HS-5 (cell line): ENCODE data around the gene GRAP2.

Experiments
- DNase-seq: peaks from one replicate; pipeline ENCODE4 v3.0.0-alpha.2; 2012; ENCODE audit warnings: low read depth

The GRAP2 gene

DNA sequence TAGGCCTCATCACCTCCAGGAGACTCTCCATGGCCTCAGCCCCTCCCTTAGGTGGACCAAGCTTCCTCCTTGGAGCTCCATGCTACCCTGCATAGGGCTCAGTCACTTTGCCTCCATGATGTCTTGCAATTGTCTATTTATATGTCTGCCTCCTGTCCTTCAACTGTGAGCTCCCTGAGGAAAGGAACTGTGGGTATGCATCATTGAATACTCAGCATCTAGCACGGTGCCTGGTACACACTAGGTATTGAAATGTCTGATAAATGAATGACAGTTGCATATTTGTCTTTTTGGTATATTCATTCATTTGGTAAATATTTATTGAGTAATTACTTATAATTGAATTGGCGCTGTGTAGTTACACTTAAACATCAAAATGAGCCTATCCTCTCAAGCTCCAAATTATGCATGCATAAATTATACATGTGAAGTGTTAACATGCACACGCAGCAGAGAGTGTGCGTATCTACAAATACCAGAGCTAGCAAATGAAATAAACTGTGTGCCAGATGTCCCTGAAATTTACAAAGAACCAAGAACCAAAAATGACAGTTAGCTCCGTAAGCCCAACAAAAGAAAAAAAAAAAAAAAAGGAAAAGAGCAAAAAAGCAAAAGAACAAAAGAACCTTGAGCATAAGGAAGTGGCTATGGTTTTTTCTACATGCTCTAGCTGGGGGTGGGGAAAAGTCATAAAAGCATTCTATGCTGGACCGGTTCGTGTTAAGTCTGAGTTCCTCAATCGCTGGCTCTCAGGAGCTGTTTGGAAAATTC is 25.2 kb downstream of the GRAP2 start:
- no peak for DNase-seq

DNA sequence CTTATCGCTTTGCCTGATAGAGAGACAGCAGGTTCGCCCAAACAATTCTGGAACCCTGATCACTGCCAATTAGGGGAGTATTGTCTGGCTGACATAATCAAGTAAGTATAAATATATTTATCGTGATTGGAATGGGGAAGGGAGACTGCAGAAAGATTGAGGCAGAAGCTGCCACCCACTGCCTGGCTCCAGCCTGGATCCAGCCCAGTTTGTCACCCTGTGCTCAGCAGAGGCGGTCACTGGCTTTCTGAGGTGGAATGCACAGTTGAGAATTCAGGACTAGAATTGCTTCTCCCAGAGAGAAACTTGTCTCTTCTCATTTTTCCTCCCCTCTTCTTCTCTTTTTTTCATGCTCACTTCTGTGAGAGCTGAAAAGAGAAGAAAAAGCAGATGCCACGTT is 25.9 kb downstream of the GRAP2 start:
- no peak for DNase-seq

DNA sequence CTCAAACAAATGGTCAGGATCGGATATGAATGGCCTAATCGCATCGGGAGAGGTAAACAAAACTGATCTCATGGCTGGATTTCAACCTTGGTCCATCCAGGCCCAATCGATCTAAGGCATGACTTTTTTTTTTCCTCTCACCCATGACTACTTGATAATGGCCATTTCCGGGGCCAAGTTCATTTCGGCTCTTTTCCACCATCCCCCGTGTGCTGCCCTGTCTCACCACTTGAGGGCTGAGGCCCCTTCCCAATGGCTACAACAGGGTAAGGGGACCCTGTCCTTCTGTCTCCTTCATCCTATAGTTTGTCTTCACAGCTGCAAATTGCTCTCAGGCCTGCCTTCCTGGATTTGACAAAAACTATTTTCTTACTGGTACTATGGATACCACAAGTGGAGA is 26.7 kb downstream of the GRAP2 start:
- DNase-seq, result no peak

DNA sequence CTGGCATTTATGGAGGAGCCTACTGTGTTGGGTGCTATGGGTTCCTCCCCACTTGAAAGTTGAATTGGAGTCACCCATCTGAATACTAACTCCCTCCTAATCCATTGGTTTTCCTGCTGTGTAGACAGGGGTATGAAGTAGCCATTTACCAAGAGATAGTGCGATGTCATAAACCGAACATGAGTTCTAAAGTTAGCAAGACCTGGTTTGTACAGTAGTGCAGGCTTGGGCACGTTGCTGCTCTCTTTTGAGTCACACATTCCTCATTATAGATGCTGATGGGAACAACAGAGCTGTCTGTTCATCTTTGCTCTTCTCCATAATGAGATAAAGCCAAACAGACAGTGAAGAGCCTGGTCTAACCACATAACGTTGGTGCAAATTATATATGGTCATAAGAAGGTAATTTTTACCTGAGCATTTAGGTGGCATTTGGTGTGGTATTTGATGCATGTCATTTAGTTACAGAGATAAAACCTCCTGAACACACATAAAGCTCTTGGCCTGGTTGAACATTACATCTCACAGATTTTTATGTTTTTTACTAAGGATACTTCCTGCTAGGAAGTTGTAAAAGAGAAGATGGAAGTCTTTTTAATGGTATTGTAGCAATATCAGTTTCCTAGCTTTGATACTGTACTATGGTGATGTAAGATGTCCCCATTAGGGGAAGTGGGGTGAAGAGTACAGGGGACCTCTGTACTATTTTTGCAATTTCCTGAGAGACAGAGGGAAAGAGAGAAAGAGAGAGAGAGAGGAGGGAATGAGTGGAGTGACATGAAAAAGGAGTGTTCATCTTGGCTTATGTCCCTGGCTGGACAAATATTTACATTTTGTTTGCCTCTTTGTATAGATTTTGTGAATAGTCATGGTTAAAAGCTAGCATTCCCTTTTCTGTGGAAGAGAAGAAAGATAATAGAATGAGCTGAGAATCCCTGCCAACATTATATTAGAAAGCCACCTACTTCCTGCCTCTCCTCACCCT is 27.9 kb downstream of the GRAP2 start:
- no peak for DNase-seq

DNA sequence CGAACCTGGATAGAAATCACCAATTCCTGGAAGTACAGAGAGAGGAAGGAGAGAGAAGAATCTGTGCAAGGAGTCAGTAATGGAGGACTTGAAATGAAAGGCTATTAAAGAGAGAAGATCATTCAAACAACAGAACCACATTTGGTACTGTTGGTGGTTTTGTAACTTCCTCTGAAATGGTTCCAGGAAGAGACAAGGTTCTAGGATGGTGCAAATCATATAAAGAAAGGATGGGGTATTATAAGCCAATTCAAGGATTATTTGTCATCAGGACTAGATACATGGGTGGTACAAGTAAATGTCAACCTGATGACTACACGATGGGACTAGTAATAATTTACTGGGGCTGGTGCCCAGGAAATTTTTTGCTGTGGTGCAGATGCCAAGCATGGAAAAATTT is 30.4 kb downstream of the GRAP2 start:
- DNase-seq, result no peak

DNA sequence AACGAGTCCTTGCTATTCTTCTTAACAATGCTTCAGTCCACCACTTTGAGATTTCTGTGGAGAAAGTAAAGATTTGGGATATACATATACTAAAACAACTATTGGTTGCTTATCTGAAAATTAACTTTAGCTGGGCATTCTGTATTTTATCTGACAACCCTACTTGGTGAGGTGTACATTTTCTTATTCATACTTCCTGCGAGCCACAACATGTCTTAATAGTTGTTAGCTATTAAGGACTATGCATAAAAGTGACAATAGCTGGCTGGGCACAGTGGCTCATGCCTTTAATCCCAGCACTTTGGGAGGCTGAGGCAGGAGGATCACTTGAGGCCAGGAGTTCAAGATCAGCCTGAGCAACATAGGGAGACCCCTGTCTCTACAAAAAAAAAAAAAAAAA is 31.3 kb downstream of the GRAP2 start:
- no peak for DNase-seq

DNA sequence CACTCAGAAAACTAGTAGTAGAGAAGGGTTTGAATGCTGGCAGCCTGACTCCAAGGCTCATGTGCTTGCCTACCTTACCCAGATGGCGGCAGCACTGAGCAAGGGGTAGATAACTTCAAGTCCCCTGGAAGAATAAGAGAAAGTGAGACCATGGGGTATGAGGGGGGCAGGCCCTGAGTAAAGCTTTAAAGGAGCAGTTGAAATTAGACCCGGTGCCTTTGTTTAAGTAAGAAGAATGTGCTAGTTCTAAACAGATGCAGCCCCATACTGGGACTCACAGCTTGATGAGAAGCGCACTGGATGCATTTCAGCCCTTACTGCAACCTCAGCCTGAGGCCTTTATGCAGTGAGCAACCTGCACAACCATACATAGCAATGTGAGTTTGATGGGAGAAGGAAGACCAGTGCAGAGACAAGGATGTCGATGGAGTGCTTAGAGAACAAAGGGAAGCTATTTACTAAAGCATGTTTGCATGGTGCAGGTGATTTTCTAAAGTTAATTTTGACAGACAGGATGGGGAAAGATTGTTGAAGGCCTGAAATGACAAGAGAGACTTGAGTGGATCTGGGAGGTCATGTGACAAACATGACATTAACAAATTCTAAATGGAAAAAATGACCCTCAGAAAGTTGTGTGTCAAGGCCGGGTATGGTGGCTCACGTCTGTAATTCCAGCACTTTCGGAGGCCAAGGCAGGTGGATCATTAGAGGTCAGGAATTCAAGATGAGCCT is 32.2 kb downstream of the GRAP2 start:
- DNase-seq, result no peak

DNA sequence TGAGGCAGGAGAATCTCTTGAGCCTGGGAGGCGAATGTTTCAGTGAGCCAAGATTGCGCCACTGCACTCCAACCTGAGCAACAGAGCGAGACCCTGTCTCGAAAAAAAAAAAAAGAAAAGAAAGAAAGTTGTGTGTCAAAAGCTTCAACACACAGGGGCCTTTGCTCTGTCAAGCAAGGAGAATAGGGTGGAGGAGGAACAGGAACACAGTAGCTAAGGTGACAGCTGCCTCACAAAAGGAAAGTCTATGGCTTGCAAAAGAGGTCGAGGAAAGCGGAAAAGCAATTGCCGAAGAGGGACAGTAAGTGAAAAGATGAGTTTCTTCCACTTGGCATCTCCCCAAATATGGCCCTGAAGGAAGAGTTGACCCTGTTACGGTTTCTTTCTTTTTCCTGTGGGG is 32.9 kb downstream of the GRAP2 start:
- no peak for DNase-seq

DNA sequence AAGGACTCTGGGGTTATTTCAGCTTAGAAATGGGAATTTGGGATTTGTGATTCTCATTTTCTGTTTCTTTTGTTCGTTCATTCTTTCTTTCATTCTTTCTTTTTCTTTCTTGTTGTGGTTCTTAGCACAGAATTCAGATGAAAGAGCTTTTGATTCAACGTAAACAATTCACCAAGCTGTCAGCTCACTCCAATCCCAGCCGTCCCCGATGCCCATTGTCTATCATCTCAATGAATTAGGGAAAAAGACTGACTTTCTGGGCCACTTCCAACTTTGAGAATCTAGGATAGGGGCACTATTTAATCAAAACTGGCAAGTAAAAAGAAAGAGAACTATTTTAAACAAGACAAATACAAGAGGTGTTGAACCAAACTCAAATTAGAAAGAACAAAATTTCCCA is 34.2 kb downstream of the GRAP2 start:
- no peak for DNase-seq

DNA sequence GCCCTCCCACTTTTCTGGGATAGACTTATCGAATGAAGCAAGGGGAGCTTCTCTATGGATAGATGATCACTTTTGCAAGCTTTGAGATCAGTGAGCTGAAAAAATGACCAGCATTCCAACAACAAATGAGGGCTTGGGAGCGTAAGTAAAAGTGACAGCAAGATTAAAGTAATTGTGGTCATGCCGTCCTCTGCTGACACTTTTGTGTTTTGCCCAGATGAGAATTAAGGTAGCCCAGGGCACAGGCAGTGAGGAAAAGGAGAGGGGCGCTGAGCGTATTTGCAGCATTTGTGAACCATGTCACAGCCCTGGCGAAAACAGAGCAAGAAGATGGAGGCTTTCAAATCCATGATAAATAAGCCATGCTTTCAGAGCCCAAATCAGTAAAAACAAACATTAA is 34.7 kb downstream of the GRAP2 start:
- DNase-seq, result no peak

DNA sequence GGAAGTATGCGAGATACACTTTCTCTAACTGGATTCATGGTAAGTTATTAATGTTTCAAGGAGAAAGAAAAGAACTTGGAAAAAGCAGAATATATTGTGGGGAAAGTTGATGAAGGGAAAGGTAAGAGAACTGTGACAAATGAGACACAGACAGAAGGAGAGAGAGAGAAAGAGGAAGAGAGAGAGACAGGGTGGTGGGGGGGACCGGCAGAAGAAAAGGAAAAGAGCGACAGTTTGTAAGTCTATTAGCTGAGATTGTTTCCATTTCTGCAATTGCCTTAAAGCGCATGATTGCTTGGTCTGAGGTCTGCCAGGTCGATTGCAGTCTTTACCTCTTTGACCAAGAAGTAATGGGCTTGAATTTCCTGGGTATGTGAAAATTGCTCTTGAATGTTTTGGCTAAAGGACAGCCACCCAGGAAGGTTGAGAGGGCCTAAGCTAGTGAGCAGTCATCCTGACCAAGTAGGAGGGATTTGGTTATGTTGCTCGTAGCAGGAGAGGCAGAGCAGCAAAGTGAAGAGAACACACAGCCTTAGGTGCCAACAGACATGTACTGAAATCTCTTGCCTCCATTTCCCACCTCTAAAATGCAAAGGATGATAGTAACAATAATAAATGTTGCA is 35.8 kb downstream of the GRAP2 start:
- DNase-seq, result no peak

DNA sequence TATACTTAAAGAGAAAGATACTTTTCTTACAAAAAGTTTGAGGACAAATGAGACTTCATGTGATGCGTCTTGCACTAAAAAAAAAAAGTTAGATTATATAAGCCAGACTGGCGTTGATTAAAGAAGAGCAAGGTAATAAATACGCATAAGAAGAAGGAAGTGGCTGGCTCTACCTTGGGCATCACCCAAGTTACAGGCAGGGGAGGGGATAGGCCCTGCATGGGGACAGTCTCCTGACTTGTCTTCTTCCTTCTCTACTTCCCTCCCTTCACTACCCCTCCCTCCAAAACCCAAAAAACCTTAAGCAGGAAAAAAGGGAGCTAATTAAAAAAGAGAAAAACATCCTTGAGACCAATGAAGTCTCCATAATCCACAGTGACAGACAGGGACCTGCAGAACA is 37.0 kb downstream of the GRAP2 start:
- DNase-seq, result no peak

DNA sequence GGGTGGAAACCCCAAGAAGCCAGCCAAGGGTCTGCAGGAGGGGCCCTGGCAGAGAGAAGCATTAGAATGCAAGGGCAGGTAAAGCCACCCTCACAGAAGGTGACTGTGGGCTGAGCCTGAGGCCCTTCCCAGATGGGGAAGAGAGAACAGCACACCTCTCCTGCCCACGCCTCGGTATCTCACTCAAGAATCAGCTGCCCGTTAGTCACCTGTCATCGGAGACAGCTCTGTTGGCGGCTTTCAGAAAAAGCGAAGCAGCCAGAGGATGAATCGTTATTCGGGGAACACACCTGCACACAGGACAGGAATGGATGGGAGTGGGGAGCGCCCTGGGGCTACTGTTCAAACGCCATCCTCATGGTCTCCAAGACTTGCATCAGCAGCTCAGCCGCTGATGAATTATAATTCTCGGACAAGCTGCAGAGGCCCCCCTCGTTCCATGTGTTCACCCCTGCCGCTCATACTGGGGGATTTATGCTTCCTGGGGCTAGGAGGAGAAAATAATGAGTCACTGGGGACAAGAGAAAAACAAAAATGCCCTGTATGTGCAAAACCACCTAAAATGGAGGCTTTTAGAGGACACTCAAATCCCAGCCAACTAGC is 37.7 kb downstream of the GRAP2 start:
- no peak for DNase-seq

DNA sequence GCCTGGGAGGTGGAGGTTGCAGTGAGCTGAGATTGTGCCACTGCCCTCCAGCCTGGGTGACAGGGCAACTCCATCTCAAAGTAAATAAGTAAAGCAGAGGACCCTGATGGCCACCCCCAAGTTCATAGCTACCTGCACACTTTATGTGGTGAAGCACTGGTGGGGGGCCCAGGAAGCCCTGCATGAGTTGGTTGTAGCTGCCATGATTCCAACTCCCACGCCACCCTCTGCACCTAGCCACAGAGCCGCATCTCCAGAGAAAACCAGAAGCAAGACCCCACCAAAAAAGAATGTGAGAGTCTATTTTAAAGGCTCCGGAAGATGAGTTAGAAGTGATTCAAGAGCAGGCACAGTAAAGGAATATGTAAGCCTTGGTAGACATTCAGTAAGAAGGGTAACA is 38.9 kb downstream of the GRAP2 start:
- no peak for DNase-seq

DNA sequence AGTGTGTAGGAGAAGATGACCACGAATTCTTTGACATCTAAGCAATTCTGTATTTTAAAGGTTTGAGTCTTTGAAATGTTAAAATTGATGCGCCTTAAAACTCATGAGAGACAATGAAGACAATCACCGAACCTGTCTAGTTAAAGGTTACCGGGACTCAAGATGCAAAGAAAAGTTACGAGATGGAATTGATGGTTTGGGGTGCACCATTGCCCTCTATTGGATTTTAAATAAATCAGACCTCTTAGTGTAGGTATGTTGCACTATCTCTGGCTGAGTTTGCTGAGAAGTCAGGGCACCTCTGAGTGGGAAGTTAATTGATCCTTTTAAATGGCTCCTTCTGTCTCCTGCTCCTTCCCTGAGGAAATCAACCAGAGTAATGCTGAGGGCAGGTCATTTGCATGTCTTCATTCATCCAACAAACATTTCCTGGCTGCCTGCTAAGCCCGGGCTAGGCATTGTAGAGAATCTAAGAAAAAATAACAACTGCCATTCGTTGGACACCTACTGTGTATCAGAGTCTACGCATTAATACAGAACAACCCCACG is 39.9 kb downstream of the GRAP2 start:
- no peak for DNase-seq

DNA sequence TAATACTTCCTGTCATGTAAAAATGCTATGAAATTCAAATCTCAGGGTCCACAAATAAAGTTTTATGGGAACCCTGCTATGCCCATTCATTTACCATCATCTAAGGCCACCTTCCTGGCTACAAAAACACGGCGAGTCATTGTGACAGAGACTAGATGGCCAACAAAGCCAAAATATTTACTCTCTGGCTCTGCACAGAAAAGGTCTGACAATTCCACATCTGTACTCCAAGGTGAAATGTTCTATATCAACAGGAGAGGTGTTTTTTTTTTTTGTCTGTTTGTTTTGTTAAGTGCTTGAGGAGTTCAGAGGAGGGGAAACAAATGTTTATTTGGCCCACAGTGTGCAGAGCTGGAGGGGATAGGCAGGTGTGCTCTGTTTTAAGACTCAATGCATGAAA is 40.7 kb downstream of the GRAP2 start:
- DNase-seq, result no peak

DNA sequence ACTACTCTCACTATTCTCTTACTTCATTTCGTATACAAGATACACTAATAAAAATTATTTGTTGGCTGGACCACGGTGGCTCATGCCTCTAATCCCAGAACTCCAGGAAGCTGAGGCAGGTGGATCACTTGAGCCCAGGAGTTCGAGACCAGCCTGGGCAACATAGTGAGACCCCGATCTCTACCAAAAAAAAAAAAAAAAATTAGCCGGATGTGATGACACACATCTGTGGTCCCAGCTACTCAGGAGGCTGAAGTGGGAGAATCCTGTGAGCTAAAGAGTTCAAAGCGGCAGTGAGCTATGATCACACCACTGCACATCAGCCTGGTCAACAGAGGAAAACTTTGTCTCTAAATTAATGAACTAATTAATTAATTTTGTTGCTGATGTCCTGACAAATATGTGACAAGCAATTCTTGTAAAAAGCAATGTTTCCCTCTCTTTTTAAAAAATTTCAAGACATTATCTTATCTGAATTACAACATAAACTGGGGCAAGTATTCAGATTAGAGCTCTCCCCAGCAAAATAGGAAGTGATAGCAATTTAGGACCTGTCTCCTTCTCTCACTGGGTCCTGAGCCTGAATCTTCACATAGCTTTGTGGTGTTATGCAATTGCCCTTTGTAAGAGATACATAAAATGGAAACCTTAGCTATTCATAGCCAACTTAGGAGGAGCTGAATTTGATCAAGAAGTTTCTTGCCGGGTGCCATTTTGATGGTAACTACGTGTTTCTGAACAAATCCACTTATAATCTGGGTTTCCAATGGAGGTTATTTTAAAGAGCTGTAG is 41.8 kb downstream of the GRAP2 start:
- no peak for DNase-seq

DNA sequence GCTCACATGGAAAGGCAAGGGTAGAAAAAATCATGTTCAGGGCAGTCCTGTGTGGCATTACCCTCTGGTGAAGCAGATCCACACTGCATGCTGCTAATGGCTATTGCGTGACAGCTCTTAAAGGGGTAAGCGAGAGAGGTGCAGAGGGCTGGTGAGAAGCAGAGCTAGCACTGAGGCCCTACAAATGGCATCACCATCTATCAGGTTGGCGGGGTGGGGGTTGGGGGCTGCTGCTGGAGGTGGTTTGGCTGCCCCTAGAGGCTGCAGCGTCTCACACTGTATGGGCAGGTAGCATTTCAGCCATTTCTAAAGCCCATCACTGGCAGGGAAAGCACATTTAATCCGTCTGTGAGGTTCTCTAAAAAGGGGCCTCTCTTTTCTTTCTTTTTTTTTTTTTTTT is 42.5 kb downstream of the GRAP2 start:
- DNase-seq, result no peak

DNA sequence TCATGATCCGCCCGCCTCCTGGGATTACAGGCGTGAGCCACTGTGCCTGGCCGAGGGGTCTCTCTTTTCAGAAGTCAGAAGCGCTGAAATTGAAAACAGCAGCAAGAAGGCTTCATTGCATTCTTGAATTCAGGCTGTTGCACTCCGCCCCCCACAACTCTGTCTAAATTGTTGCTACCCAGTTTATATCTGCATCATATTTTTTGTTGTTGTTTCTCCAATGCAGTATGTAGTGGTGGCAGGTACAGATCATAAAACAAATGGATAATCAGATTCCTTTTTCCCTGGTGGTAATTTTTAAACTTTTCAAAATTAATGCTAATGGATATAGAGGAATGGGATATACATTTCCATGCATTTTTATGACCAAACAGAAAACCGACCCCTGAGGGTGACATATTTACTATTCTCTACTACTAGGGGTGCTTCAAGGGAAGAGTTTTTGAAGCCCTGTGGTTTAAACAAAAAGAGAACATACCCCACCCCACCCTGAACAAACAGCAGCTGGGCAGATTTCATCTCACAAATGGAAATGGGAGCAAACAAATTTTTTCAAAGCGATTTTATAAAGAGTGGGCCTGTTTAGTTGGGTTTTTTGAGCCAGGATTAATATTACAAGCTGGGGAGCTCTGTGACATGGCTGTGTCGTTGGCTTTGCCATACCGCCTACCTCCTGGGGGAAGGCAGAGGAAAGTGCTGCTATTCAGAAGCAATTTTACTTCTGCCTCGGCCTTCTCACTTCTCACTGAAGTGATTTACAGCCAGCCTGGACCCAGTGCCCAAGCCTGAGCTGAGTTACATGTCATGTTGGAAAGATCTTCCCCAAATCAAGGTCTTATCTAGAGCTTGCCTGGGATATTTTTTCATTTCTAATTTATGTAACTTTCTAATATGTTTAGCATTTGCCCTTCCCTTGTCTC is 43.3 kb downstream of the GRAP2 start:
- no peak for DNase-seq

DNA sequence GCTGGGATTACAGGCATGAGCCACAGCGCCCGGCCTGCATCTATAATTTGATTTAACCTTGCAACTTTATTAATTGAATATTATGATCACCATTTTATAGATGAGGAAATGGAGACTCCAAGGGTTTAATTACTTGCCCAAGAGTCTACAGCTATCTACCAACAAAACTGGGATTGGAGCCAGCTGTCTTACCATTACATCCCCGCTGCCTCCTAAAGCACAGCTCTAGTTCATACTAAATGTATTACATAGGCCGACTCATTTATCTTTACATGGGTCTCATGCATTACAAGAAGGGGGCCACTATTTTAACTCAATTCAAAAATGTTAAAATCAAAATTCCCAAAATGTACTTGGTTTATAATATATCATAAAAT is 45.2 kb downstream of the GRAP2 start:
- no peak for DNase-seq
